Measurements from ENCODE around the gene MED15. TPM values are rescaled to one million over a fixed set of nuclear protein-coding genes. Genes with fewer than 3 reads are reported as not detected.

MED15 gene
- total and polyA plus RNA-seq, 2 experiments from 2014 or later = 29.2 to 43.5 TPM

- TF ChIP-seq CREB1 (CRISPR knock-in tag; IDR thresholded peaks at IDR 0.05; ENCODE audit: low read depth) (no peak), ZNF331 (CRISPR knock-in tag; IDR thresholded peaks at IDR 0.05; ENCODE audit: low read depth) (no peak)
Observed at GRCh38 chr22:20621162-20621561, 113.8 kb downstream of the MED15 start (continued).

GRCh38 chr22:20622650-20623339, 115.4 kb downstream of the MED15 start:
- no peaks in the 10 kb centered on the region for H3K79me2 ChIP-seq (replicated peaks; ENCODE audit: insufficient read depth)
- no peaks in the 10 kb centered on the region for H3K27me3 ChIP-seq (ENCODE audit: insufficient read depth)
- H3K9me2 ChIP-seq (ENCODE audit: insufficient read depth) = no peaks in the 10 kb centered on the region
- Mint-ChIP-seq H3K27ac (no peak overlapping the region), H3K4me3 (no peak overlapping the region), H3K4me1 (no peaks in the 10 kb centered on the region), H3K9me3 (no peaks in the 10 kb centered on the region), H3K36me3 (ENCODE audit: low read depth) (no peaks in the 10 kb centered on the region), H3K27me3 (ENCODE audit: insufficient read depth, low read depth, poor library complexity) (peaks cover 9% of the 10 kb centered on the region)
- H3K36me3 ChIP-seq (ENCODE audit: insufficient read depth) = no peaks in the 10 kb centered on the region
- no peaks in the 10 kb centered on the region for H3F3A ChIP-seq (replicated peaks; ENCODE audit: low read depth)
- H4K20me1 ChIP-seq (replicated peaks; ENCODE audit: insufficient read depth) = no peaks in the 10 kb centered on the region
- TF ChIP-seq ZNF331 (CRISPR knock-in tag; IDR thresholded peaks at IDR 0.05; ENCODE audit: low read depth) (no peak), EZH2phosphoT487 (IDR thresholded peaks at IDR 0.05; ENCODE audit: unreplicated experiment) (no peak), JUNB (IDR thresholded peaks at IDR 0.05; ENCODE audit: unreplicated experiment) (no peak), NANOG (IDR thresholded peaks at IDR 0.05; ENCODE audit: borderline replicate concordance) (no peak), CREB1 (CRISPR knock-in tag; IDR thresholded peaks at IDR 0.05; ENCODE audit: low read depth) (no peak), POLR2AphosphoS5 (IDR thresholded peaks at IDR 0.05; ENCODE audit: low read depth) (no peak), STAT1 (IDR thresholded peaks at IDR 0.05; ENCODE audit: unreplicated experiment) (no peak)
- TF ChIP-seq, protein P1, sequence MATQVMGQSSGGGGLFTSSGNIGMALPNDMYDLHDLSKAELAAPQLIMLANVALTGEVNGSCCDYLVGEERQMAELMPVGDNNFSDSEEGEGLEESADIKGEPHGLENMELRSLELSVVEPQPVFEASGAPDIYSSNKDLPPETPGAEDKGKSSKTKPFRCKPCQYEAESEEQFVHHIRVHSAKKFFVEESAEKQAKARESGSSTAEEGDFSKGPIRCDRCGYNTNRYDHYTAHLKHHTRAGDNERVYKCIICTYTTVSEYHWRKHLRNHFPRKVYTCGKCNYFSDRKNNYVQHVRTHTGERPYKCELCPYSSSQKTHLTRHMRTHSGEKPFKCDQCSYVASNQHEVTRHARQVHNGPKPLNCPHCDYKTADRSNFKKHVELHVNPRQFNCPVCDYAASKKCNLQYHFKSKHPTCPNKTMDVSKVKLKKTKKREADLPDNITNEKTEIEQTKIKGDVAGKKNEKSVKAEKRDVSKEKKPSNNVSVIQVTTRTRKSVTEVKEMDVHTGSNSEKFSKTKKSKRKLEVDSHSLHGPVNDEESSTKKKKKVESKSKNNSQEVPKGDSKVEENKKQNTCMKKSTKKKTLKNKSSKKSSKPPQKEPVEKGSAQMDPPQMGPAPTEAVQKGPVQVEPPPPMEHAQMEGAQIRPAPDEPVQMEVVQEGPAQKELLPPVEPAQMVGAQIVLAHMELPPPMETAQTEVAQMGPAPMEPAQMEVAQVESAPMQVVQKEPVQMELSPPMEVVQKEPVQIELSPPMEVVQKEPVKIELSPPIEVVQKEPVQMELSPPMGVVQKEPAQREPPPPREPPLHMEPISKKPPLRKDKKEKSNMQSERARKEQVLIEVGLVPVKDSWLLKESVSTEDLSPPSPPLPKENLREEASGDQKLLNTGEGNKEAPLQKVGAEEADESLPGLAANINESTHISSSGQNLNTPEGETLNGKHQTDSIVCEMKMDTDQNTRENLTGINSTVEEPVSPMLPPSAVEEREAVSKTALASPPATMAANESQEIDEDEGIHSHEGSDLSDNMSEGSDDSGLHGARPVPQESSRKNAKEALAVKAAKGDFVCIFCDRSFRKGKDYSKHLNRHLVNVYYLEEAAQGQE (IDR thresholded peaks at IDR 0.05; ENCODE audit: unreplicated experiment) = no peak
- TF ChIP-seq, protein P2, sequence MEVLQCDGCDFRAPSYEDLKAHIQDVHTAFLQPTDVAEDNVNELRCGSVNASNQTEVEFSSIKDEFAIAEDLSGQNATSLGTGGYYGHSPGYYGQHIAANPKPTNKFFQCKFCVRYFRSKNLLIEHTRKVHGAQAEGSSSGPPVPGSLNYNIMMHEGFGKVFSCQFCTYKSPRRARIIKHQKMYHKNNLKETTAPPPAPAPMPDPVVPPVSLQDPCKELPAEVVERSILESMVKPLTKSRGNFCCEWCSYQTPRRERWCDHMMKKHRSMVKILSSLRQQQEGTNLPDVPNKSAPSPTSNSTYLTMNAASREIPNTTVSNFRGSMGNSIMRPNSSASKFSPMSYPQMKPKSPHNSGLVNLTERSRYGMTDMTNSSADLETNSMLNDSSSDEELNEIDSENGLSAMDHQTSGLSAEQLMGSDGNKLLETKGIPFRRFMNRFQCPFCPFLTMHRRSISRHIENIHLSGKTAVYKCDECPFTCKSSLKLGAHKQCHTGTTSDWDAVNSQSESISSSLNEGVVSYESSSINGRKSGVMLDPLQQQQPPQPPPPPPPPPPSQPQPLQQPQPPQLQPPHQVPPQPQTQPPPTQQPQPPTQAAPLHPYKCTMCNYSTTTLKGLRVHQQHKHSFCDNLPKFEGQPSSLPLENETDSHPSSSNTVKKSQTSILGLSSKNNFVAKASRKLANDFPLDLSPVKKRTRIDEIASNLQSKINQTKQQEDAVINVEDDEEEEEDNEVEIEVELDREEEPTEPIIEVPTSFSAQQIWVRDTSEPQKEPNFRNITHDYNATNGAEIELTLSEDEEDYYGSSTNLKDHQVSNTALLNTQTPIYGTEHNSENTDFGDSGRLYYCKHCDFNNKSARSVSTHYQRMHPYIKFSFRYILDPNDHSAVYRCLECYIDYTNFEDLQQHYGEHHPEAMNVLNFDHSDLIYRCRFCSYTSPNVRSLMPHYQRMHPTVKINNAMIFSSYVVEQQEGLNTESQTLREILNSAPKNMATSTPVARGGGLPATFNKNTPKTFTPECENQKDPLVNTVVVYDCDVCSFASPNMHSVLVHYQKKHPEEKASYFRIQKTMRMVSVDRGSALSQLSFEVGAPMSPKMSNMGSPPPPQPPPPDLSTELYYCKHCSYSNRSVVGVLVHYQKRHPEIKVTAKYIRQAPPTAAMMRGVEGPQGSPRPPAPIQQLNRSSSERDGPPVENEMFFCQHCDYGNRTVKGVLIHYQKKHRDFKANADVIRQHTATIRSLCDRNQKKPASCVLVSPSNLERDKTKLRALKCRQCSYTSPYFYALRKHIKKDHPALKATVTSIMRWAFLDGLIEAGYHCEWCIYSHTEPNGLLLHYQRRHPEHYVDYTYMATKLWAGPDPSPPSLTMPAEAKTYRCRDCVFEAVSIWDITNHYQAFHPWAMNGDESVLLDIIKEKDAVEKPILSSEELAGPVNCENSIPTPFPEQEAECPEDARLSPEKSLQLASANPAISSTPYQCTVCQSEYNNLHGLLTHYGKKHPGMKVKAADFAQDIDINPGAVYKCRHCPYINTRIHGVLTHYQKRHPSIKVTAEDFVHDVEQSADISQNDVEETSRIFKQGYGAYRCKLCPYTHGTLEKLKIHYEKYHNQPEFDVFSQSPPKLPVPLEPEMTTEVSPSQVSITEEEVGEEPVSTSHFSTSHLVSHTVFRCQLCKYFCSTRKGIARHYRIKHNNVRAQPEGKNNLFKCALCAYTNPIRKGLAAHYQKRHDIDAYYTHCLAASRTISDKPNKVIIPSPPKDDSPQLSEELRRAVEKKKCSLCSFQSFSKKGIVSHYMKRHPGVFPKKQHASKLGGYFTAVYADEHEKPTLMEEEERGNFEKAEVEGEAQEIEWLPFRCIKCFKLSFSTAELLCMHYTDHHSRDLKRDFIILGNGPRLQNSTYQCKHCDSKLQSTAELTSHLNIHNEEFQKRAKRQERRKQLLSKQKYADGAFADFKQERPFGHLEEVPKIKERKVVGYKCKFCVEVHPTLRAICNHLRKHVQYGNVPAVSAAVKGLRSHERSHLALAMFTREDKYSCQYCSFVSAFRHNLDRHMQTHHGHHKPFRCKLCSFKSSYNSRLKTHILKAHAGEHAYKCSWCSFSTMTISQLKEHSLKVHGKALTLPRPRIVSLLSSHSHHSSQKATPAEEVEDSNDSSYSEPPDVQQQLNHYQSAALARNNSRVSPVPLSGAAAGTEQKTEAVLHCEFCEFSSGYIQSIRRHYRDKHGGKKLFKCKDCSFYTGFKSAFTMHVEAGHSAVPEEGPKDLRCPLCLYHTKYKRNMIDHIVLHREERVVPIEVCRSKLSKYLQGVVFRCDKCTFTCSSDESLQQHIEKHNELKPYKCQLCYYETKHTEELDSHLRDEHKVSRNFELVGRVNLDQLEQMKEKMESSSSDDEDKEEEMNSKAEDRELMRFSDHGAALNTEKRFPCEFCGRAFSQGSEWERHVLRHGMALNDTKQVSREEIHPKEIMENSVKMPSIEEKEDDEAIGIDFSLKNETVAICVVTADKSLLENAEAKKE (CRISPR knock-in tag; IDR thresholded peaks at IDR 0.05) = no peak
- H3K4me2 ChIP-seq = no peak overlapping the region
- H3K27ac ChIP-seq (ENCODE audit: low read depth) = no peak overlapping the region
- H3K4me3 ChIP-seq = no peak overlapping the region
- no peak for ATAC-seq
- no peak overlapping the region for H2AFZ ChIP-seq
- no peak for DNase-seq (ENCODE audit: low spot score)
- H3K4me1 ChIP-seq (ENCODE audit: insufficient read depth) = no peaks in the 10 kb centered on the region
